Mucosa of descending colon (tissue), 3 donors: ENCODE results near the gene CLEC16A. TPM values are rescaled to one million over a fixed set of nuclear protein-coding genes. Genes with fewer than 3 reads are reported as not detected.

Experiments
- ATAC-seq: fragments of 200-7000 bp; cut with Tn5 transposase; one replicate; pipeline ENCODE4 v1.9.1; 2020; ENCODE audit warnings: mild to moderate bottlenecking, moderate library complexity
- DNase-seq, 3 donors: peaks; one replicate each; pipeline ENCODE4 v3.0.0-alpha.2; 2020
- H3K36me3 ChIP-seq: fragments of 200-600 bp; one replicate; pipeline ENCODE4 v1.8.0; 2021; ENCODE audit warnings: low read depth, mild to moderate bottlenecking
- H3K4me1 ChIP-seq: fragments of 200-600 bp; one replicate; pipeline ENCODE4 v1.8.0; 2021; ENCODE audit warnings: low read depth, mild to moderate bottlenecking
- H3K4me3 ChIP-seq: fragments of 200-600 bp; one replicate; pipeline ENCODE4 v1.8.0; 2021; ENCODE audit warnings: mild to moderate bottlenecking
- H3K9me3 ChIP-seq: fragments of 200-600 bp; one replicate; pipeline ENCODE4 v1.8.0; 2021; ENCODE audit warnings: mild to moderate bottlenecking
- CTCF ChIP-seq: fragments of 200-600 bp; IDR thresholded peaks from one replicate; pipeline ENCODE4 v1.8.0; 2022; ENCODE audit warnings: antibody characterized with exemption, mild to moderate bottlenecking
- intact Hi-C, 2 donors: fragments of 100-400 bp; cut with DNase I in 1 of 2; cut with micrococcal nuclease in 1 of 2; formaldehyde crosslinking; loops; one replicate each; pipeline versions ENCODE4 v1.11.0 to v1.11.1; 2022; cut with DNase I, micrococcal nuclease
- total RNA-seq, 3 donors: library from RNA; stranded (reverse); fragmentation: NEBNext Ultra II Directional in 2 of 3; extraction: Animal tissue kit (Norgen Biotek cat#: 25700) in 2 of 3; gene quantifications; one replicate each; pipeline versions ENCODE4 v1.2.1 to v1.2.4, GENCODE V29; 2021 to 2023
- donor health status: DM: no; HTN: no; CAD: no; lungs with moderate emphysema.
- donor health status: DM: no; HTN: no; CAD: no.
- donor health status: DM: no; HTN: yes; CAD: no.

The CLEC16A gene
- total RNA-seq, 3 donors from 2014 or later = 30.3 to 38.1 (median 37.1) TPM

DNA sequence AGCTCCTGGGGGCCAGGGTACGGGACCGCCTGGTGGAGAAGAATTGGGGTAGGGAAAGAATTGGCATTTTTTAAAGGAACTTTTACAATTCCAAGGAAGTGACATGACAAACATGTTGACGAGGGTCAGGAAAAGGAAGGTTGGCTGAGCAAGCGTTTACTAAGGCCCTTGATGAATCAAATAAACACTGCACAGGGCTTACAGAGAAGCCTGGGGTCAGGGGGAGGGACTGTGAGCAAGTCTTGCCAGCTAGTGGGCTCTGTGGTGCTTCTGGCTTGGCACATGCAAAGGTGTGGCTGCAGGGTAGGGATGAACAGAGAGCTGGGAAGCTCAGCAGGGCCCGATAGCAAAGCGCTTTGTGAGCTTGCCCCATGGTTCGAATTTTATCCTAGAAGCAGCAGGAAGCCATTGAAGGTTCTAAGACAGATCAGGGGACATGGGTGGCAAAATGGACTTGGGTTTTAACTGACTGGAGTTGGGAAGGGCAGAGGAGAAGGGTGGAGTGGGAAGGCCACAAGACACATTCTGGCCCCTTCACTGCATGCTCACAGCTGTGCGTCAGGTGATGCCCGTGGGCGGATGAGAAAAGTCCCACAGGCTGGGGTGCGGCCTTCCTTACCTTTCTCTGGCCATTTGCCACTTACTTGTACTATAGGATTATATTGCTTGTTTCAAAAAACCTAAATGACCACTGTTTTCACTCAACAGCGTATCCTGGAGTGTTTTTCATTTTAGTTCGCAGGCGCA, 193.8 kb downstream of the CLEC16A start:
- H3K4me1 ChIP-seq = no peaks in the 10 kb centered on the region
- no peaks in the 10 kb centered on the region for H3K36me3 ChIP-seq
- no peak for TF ChIP-seq CTCF
- intact Hi-C loops = loop anchor here in 1 of 2 donors (10.0 kb wide), 1 partner anchor 153 kb away; no protein-coding TSS in a partner anchor
- no peak for DNase-seq
- ATAC-seq = no peak
- H3K4me3 ChIP-seq = no peak overlapping the region
- no peaks in the 10 kb centered on the region for H3K9me3 ChIP-seq

- H3K4me1 ChIP-seq = no peaks in the 10 kb centered on the region
- intact Hi-C loops = loop anchor here in 1 of 2 donors (10.0 kb wide), 1 partner anchor 154 kb away; no protein-coding TSS in a partner anchor
- no peak overlapping the region for H3K4me3 ChIP-seq
- no peak for TF ChIP-seq CTCF
- ATAC-seq (no peak), DNase-seq (no peak)
- no peaks in the 10 kb centered on the region for H3K9me3 ChIP-seq
- no peaks in the 10 kb centered on the region for H3K36me3 ChIP-seq
These were observed 194.5 kb downstream of the CLEC16A start for GRCh38 chr16:11138769-11139325.

DNA sequence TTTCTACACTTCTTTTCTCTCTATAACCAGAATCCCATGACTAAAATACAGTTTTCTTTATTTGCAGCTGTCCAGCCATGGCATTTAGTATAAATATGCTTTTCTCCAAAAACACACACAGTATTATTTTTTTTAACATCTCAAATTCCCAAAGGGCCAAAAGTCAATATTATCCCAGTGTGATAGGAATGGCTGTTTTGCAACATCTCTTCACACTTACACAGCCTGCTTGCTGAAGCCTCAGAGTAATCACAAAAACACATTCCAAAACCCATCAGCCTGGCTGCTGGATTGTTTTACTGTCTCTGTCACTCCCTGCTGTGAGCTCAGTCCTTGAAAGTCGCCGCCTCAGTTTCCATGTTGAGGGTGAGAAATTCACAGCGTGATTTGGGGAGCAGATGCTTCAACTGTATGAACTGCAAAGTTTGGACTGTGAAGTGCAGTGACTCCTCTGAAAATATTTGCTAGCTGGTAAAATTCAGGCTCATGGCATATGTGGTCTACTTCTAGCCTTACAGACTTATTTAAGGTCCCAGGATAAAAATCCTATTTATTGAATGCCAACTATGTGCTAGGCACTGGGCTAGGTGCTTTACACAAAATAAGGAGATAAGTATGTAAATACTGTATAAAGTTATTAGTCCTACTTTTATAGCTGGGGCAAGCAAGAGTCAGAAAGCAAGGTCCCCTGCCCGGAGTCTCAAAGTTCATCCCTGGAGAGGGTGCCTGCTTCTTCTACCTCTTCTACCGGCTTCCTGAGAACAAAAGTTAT, 195.1 kb downstream of the CLEC16A start:
- intact Hi-C loops = loop anchor here in 1 of 2 donors (10.0 kb wide), 1 partner anchor 155 kb away; no protein-coding TSS in a partner anchor
- Histone ChIP-seq H3K36me3 (no peaks in the 10 kb centered on the region), H3K9me3 (no peaks in the 10 kb centered on the region), H3K4me1 (no peaks in the 10 kb centered on the region), H3K4me3 (no peak overlapping the region)
- no peak for TF ChIP-seq CTCF
- no peak for ATAC-seq
- no peak for DNase-seq

DNA sequence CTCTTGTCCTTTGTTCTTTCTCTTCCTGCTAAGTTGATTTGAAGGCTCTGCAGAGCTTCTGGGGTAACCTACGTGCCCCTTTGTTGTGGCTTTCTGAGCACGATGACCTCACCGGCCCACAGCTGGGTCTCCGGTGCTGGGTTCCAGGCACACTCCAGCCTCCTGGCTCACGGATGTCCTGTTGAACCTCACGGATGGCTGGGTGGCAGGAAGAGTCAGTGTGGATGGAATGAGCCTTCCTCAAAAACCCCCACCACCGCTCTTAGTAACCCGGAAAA, 195.7 kb downstream of the CLEC16A start:
- TF ChIP-seq CTCF = no peak
- DNase-seq (no peak), ATAC-seq (no peak)
- intact Hi-C loops = no loop called here
- H3K36me3 ChIP-seq = no peaks in the 10 kb centered on the region
- H3K4me3 ChIP-seq = no peak overlapping the region
- H3K9me3 ChIP-seq = no peaks in the 10 kb centered on the region
- no peaks in the 10 kb centered on the region for H3K4me1 ChIP-seq

DNA sequence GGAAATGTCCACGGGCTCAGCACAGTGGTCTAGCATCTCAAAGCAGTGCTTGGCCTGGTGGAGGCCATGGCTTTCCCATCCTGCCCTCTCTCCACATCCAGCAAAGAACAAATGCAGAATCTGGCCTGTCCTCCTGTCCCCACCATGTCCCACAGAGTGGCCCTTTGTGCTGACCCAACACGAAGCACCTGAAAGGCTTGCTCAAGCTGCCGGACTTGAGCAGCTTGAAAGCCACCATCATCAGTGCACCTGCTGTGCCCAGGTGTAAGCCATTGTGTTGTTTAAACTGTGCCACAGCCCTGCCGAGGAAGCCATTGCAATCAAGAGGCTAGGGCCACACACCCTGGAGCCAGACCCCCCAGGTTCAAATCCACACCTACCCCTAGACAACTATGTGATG, 196.1 kb downstream of the CLEC16A start:
- Histone ChIP-seq H3K4me3 (no peak overlapping the region), H3K36me3 (no peaks in the 10 kb centered on the region), H3K4me1 (no peaks in the 10 kb centered on the region), H3K9me3 (no peaks in the 10 kb centered on the region)
- ATAC-seq (no peak), DNase-seq (no peak)
- no peak for TF ChIP-seq CTCF
- intact Hi-C loops = no loop called here
